ENCODE data around the gene SKIC8.

- TF ChIP-seq CTCF (IDR thresholded peaks at IDR 0.05; ENCODE audit: low read depth, low read length) (no peak), EZH2phosphoT487 (IDR thresholded peaks at IDR 0.05; ENCODE audit: low read depth) (no peak)
Observed at GRCh38 chr15:78312536-78312935, 13.1 kb upstream of the SKIC8 start.

All from OCI-LY3 (cell line).